ENCODE results near the gene LMAN2. TPM values are rescaled to one million over a fixed set of nuclear protein-coding genes. Genes with fewer than 3 reads are reported as not detected.

LMAN2 gene
- polyA plus RNA-seq, 3 donors, result 148 to 275 (median 259) TPM

- no peak for TF ChIP-seq CTCF (IDR thresholded peaks at IDR 0.05)
- Mint-ChIP-seq H3K4me1 (peaks cover 3% of the 10 kb centered on the region), H3K27ac (peak overlapping the region in 3 of 7 donors; percentile 31 to 66 (median 54)), H3K36me3 (peaks cover 76 to 94% of the 10 kb centered on the region in 2 donors), H3K4me3 (no peak overlapping the region), H3K27me3 (ENCODE audit: low read depth in 3 of 3) (peaks cover 0 to 5% (median 0%) of the 10 kb centered on the region in 3 donors), H3K9me3 (peaks cover 0 to 2% (median 0%) of the 10 kb centered on the region in 7 donors)
- Histone ChIP-seq H4K20me1 (ENCODE audit: insufficient read depth, low read length) (peaks cover 92% of the 10 kb centered on the region), H3K4me2 (replicated peaks; ENCODE audit: extremely low read depth, low read length, poor library complexity, severe bottlenecking) (no peak overlapping the region), H3K27me3 (ENCODE audit: control insufficient read depth in 2 of 2, insufficient read depth in 2 of 2, low read length in 2 of 2) (no peaks in the 10 kb centered on the region), H2AFZ (ENCODE audit: insufficient read depth, low read depth, low read length, poor library complexity, severe bottlenecking) (no peak overlapping the region), H3K79me2 (ENCODE audit: insufficient read depth, low read length) (peaks cover 48% of the 10 kb centered on the region), H3K4me3 (replicated peaks in 1 of 3; ENCODE audit: low read depth in 2 of 3, low read length in 3 of 3) (no peak overlapping the region), H3K9me3 (replicated peaks in 1 of 2; ENCODE audit: control insufficient read depth in 1 of 2, insufficient read depth in 1 of 2, low read length in 2 of 2) (no peaks in the 10 kb centered on the region), H3K36me3 (replicated peaks in 1 of 2; ENCODE audit: control insufficient read depth in 1 of 2, insufficient read depth in 2 of 2, low read length in 2 of 2) (peaks cover 77 to 88% of the 10 kb centered on the region in 2 donors), H3K9ac (ENCODE audit: insufficient read depth, low read length, poor library complexity, severe bottlenecking) (no peak overlapping the region), H3K27ac (ENCODE audit: low read depth in 1 of 2, low read length in 2 of 2) (peak overlapping the region in 1 of 2 donors; percentile 36), H3K4me1 (ENCODE audit: control insufficient read depth in 1 of 2, insufficient read depth in 2 of 2, low read length in 2 of 2) (no peaks in the 10 kb centered on the region)
- WGBS (ENCODE audit: insufficient coverage), result 90% methylated on average over 10 of the region's 11 CpGs
- intact Hi-C loops (cut with micrococcal nuclease), result no loop called here
- DNase-seq, result no peak
Measured at GRCh38 chr5:177339107-177339638, 12.3 kb downstream of the LMAN2 start.

GRCh38 chr5:177338251-177339106 is 13.0 kb downstream of the LMAN2 start:
- H3K79me2 ChIP-seq (ENCODE audit: insufficient read depth, low read length), result peaks cover 41% of the 10 kb centered on the region
- H3K27ac ChIP-seq (ENCODE audit: low read depth in 1 of 2, low read length in 2 of 2), result no peak overlapping the region

More at GRCh38 chr5:177338251-177339106, 13.0 kb downstream of the LMAN2 start:
- Mint-ChIP-seq H3K4me3 (no peak overlapping the region), H3K27me3 (ENCODE audit: low read depth in 3 of 3) (peaks cover 0 to 10% (median 0%) of the 10 kb centered on the region in 3 donors), H3K36me3 (peaks cover 79 to 96% of the 10 kb centered on the region in 2 donors), H3K4me1 (peaks cover 5% of the 10 kb centered on the region), H3K27ac (peak overlapping the region in 3 of 7 donors; percentile 31 to 54 (median 52)), H3K9me3 (peaks cover 0 to 2% (median 0%) of the 10 kb centered on the region in 7 donors)
- Histone ChIP-seq H3K4me1 (ENCODE audit: control insufficient read depth in 1 of 2, insufficient read depth in 2 of 2, low read length in 2 of 2) (no peaks in the 10 kb centered on the region), H4K20me1 (ENCODE audit: insufficient read depth, low read length) (peaks cover 92% of the 10 kb centered on the region), H3K9me3 (replicated peaks in 1 of 2; ENCODE audit: control insufficient read depth in 1 of 2, insufficient read depth in 1 of 2, low read length in 2 of 2) (no peaks in the 10 kb centered on the region), H3K36me3 (replicated peaks in 1 of 2; ENCODE audit: control insufficient read depth in 1 of 2, insufficient read depth in 2 of 2, low read length in 2 of 2) (peaks cover 84 to 90% of the 10 kb centered on the region in 2 donors), H3K4me3 (replicated peaks in 1 of 3; ENCODE audit: low read depth in 2 of 3, low read length in 3 of 3) (no peak overlapping the region), H3K27me3 (ENCODE audit: control insufficient read depth in 2 of 2, insufficient read depth in 2 of 2, low read length in 2 of 2) (no peaks in the 10 kb centered on the region), H3K4me2 (replicated peaks; ENCODE audit: extremely low read depth, low read length, poor library complexity, severe bottlenecking) (no peak overlapping the region), H3K9ac (ENCODE audit: insufficient read depth, low read length, poor library complexity, severe bottlenecking) (no peak overlapping the region), H2AFZ (ENCODE audit: insufficient read depth, low read depth, low read length, poor library complexity, severe bottlenecking) (no peak overlapping the region)
- DNase-seq, result no peak
- 98% methylated on average over 17 of the region's 22 CpGs for WGBS (ENCODE audit: insufficient coverage)
- intact Hi-C loops (cut with micrococcal nuclease), result no loop called here
- no peak for TF ChIP-seq CTCF (IDR thresholded peaks at IDR 0.05)
